Measurements from ENCODE around the gene TLDC2.

GRCh38 chr20:36850759-36851158 lies 25.2 kb upstream of the TLDC2 start:
- no peak for TF ChIP-seq CTCF (IDR thresholded peaks at IDR 0.05)
- no peak for TF ChIP-seq POLR2A (IDR thresholded peaks at IDR 0.05)

Measured in testis (tissue), 2 donors.